GM23248 (cell line): Measurements from ENCODE around the gene SNX14.

Source experiments
- EZH2 ChIP-seq: fragments of 200-600 bp; sonication (generic); IDR thresholded peaks from 2 replicates; pipeline ENCODE4 v1.6.1; 2018; ENCODE audit warnings: antibody characterized with exemption, mild to moderate bottlenecking; ENCODE audit not compliant: insufficient read depth, poor library complexity, severe bottlenecking
- EZH2phosphoT487 ChIP-seq: fragments of 200-600 bp; sonication (generic); IDR thresholded peaks from 2 replicates; pipeline ENCODE4 v1.6.1; 2018; ENCODE audit warnings: antibody characterized with exemption, moderate library complexity, mild to moderate bottlenecking, low read depth; ENCODE audit not compliant: insufficient read depth

DNA sequence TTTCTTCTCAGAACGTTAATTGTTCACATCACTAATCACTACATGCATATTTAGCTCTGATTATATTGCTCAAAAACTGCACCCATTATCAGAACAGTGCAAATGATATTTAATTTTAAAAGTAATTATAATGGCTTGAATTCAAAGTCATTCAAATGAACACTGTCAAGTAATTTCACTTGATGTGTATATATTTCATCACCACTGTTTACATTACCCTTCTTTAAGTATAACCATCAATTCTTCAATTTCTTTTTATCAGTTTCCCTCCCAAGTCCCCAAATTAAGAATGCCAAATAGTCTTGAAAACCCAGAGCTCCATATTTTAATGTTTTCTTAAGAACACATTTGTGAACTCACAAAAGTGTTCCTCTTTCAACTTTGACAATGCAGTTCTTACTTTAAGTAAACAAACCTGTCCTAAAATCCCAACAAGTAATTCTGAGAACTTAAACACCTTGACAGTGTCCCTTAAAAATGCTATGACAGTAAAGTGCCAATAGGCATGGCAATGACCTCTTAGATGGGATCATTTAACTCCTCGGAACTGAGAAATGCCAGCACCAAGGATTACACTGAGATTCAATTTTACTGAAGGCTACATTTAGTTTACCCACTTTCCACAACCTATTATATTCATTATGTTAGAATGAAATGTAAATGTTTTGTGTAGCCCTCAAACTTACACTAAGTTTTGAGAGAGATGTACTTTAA is 16.7 kb upstream of the SNX14 start:
- TF ChIP-seq EZH2phosphoT487 (no peak), EZH2 (no peak)
